ENCODE measurements around the gene PEA15.

The PEA15 gene

GRCh38 chr1:160209321-160210046, 4.3 kb downstream of the PEA15 start:
- DNase-seq: peak; percentile 52

- DNase-seq: peak; percentile 32
These were observed 5.4 kb downstream of the PEA15 start for GRCh38 chr1:160210561-160210960.

- DNase-seq: peak; percentile 35
These were observed 6.0 kb downstream of the PEA15 start for GRCh38 chr1:160211046-160211790.

GRCh38 chr1:160214481-160215140, 9.4 kb downstream of the PEA15 start:
- DNase-seq: peak; percentile 57

GRCh38 chr1:160216301-160216700, 11.1 kb downstream of the PEA15 start:
- peak; percentile 16 for DNase-seq

- peak; percentile 44 for DNase-seq
These were observed 12.4 kb downstream of the PEA15 start for GRCh38 chr1:160217481-160218051.

GRCh38 chr1:160219062-160219929, 14.1 kb downstream of the PEA15 start:
- DNase-seq: peak; percentile 85

GRCh38 chr1:160220301-160220700, 15.1 kb downstream of the PEA15 start:
- DNase-seq: no peak

GRCh38 chr1:160221089-160221488, 15.9 kb downstream of the PEA15 start:
- no peak for DNase-seq

GRCh38 chr1:160222546-160222945, 17.4 kb downstream of the PEA15 start:
- DNase-seq: no peak

GRCh38 chr1:160224606-160225005, 19.4 kb downstream of the PEA15 start:
- DNase-seq: no peak

GRCh38 chr1:160225345-160225744, 20.2 kb downstream of the PEA15 start:
- DNase-seq: no peak

- DNase-seq: no peak
These were observed 21.4 kb downstream of the PEA15 start for GRCh38 chr1:160226623-160227022.

- no peak for DNase-seq
These were observed 21.9 kb downstream of the PEA15 start for GRCh38 chr1:160227034-160227433.

GRCh38 chr1:160227561-160227960, 22.4 kb downstream of the PEA15 start:
- DNase-seq: no peak

- DNase-seq: no peak
These were observed 23.2 kb downstream of the PEA15 start for GRCh38 chr1:160228431-160228830.

GRCh38 chr1:160232911-160233310, 27.7 kb downstream of the PEA15 start:
- no peak for DNase-seq

GRCh38 chr1:160236806-160237205, 31.6 kb downstream of the PEA15 start:
- DNase-seq: no peak

GRCh38 chr1:160237558-160237957, 32.4 kb downstream of the PEA15 start:
- DNase-seq: no peak

- no peak for DNase-seq
These were observed 33.2 kb downstream of the PEA15 start for GRCh38 chr1:160238408-160238807.

GRCh38 chr1:160239582-160240299, 34.6 kb downstream of the PEA15 start:
- no peak for DNase-seq

- no peak for DNase-seq
These were observed 38.6 kb downstream of the PEA15 start for GRCh38 chr1:160243767-160244166.
